ENCODE data around the gene RAB8B. TPM values are rescaled to one million over a fixed set of nuclear protein-coding genes. Genes with fewer than 3 reads are reported as not detected.
"Not testable (repeated sequence)": the region's sequence is repeated elsewhere in the genome, so short reads cannot be mapped to it uniquely, and the experiment has no call there.

RAB8B gene
- total RNA-seq, 1 donor from 2014 or later = 135 TPM

DNA sequence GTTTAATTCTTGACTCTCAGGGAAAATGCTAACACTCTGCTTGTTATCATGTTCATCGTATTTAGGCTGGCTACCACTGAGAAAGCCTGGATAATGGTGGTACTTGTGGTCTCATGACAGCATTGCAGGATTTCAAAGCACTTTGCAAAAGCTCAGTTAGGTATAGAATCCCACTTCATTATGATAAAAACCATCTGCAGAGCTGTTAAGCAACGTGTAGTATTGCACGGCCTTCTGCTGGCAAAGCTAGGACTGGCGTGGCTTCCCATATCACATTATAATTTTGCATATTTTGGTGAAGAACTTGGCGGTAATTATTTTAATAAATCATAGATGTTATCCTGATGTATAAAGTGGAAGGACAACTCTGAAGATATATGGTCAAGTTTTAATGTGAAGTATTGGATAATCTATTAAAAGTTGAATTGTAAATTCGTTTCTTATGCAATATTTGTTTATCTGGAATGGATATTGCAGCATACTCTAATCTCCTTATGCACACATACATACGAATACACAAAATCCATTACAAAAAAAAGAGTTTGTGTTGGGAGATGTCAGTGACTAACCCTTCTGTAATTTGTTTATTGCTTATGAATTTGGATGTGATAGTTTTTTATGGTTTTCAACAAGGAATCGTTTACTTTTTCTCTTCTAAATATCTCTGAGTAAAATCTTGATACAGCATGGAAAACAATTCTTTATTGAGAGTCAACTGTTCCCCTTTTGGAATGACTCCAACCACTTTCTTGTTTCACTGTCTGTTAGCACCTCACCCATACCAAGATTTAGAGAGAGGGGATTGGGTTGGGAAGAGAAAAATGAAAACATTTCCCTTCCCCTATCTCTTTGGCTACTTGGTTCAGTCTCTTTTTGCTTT lies 9.2 kb downstream of the RAB8B start:
- Mint-ChIP-seq H3K27me3 (ENCODE audit: insufficient read depth) (no peaks in the 10 kb centered on the region), H3K27ac (peak overlapping the region; percentile 53), H3K36me3 (ENCODE audit: low read depth) (peaks cover 44% of the 10 kb centered on the region), H3K4me3 (no peak overlapping the region), H3K9me3 (no peaks in the 10 kb centered on the region), H3K4me1 (ENCODE audit: low read depth) (peaks cover 82% of the 10 kb centered on the region)
- DNase-seq (ENCODE audit: low spot score) = no peak
- intact Hi-C loops (cut with micrococcal nuclease) = loop anchor here (1.0 to 10.0 kb wide), 3 partner anchors 14 to 1046 kb away; no protein-coding TSS in a partner anchor

DNA sequence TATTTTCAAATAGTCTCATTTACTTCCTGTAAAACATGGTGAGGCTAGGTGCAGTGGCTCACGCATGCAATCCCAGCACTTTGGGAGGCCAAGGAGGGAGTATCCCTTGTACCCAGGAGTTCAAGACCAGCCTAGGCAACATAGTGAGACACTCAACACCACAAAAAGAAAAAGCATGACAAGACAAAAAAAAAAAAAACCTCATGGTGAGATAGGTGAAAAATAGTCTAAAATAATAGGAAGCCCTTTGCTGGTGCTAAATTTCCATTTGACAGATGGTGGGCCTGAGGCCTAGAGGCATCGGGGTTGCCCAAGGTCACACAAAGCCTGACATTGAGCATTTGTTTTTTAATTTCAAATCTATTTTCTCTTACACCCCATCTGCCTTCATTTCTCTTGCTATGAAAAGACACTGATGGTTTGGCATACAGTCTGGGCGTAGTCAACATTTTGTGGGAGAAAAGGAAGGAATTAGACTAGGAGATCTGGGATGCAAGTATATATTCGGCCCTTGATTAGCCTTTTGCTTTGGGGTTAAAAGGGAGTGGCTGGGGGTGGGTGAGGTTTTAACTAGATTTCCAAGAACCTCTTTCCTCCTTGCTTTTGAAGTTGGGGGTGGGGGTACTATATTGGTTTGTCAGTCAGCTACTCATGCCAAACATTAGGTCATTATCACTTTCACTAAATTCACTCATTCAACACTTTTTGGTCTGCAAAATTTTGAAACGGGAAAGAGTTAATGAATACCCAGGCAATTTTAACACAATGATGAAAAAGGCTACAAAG lies 11.3 kb downstream of the RAB8B start:
- peak overlapping the region; percentile 34 for H3K4me3 Mint-ChIP-seq
- intact Hi-C loops (cut with micrococcal nuclease) = loop anchor here (1.0 kb wide), 1 partner anchor 8 kb away; no protein-coding TSS in a partner anchor

GRCh38 chr15:63202861-63203260 lies 13.5 kb downstream of the RAB8B start:
- no peak for DNase-seq (ENCODE audit: low spot score)
- Mint-ChIP-seq H3K9me3 (no peaks in the 10 kb centered on the region), H3K4me3 (no peak overlapping the region), H3K27me3 (ENCODE audit: insufficient read depth) (no peaks in the 10 kb centered on the region), H3K27ac (no peak overlapping the region), H3K36me3 (ENCODE audit: low read depth) (peaks cover 49% of the 10 kb centered on the region), H3K4me1 (ENCODE audit: low read depth) (peaks cover 75% of the 10 kb centered on the region)
- intact Hi-C loops (cut with micrococcal nuclease) = loop anchor here (1.0 kb wide), 1 partner anchor 9 kb away; no protein-coding TSS in a partner anchor

More for the DNA sequence above, 11.3 kb downstream of the RAB8B start:
- DNase-seq (ENCODE audit: low spot score) = no peak
- no peaks in the 10 kb centered on the region for H3K27me3 Mint-ChIP-seq (ENCODE audit: insufficient read depth)
- H3K36me3 Mint-ChIP-seq (ENCODE audit: low read depth) = peaks cover 39% of the 10 kb centered on the region
- peaks cover 74% of the 10 kb centered on the region for H3K4me1 Mint-ChIP-seq (ENCODE audit: low read depth)
- H3K9me3 Mint-ChIP-seq = no peaks in the 10 kb centered on the region
- H3K27ac Mint-ChIP-seq = peak overlapping the region; percentile 51

GRCh38 chr15:63203451-63204090 lies 14.2 kb downstream of the RAB8B start:
- H3K27ac Mint-ChIP-seq = peak overlapping the region; percentile 2
- H3K4me1 Mint-ChIP-seq (ENCODE audit: low read depth) = peaks cover 77% of the 10 kb centered on the region
- H3K9me3 Mint-ChIP-seq = no peaks in the 10 kb centered on the region
- H3K36me3 Mint-ChIP-seq (ENCODE audit: low read depth) = peaks cover 50% of the 10 kb centered on the region
- intact Hi-C loops (cut with micrococcal nuclease) = loop anchor here (1.0 kb wide), 1 partner anchor 9 kb away; no protein-coding TSS in a partner anchor
- no peak for DNase-seq (ENCODE audit: low spot score)
- no peak overlapping the region for H3K4me3 Mint-ChIP-seq
- H3K27me3 Mint-ChIP-seq (ENCODE audit: insufficient read depth) = no peaks in the 10 kb centered on the region

DNA sequence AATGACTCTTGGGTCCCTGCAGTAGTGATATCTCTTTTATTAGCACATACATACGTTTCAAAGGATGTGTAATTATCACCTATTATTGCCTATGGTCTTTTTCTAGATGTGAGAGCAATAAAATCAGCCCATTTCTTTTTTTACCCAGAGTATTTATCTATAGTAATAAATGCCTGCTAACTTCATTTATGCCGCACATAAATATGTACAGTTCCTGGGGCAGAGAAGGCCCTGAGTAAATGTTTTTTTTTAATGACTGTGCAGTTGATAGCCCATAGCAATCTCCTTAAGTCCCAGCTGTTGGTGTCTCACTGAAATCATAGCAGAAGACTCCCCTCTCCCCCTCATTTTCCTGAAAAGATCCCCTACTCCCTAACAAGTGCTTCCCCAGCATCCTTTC lies 16.7 kb downstream of the RAB8B start:
- Mint-ChIP-seq H3K27ac (no peak overlapping the region), H3K4me3 (no peak overlapping the region), H3K9me3 (no peaks in the 10 kb centered on the region), H3K4me1 (ENCODE audit: low read depth) (peaks cover 68% of the 10 kb centered on the region), H3K27me3 (ENCODE audit: insufficient read depth) (no peaks in the 10 kb centered on the region), H3K36me3 (ENCODE audit: low read depth) (peaks cover 40% of the 10 kb centered on the region)
- no peak for DNase-seq (ENCODE audit: low spot score)
- intact Hi-C loops (cut with micrococcal nuclease) = no loop called here

DNA sequence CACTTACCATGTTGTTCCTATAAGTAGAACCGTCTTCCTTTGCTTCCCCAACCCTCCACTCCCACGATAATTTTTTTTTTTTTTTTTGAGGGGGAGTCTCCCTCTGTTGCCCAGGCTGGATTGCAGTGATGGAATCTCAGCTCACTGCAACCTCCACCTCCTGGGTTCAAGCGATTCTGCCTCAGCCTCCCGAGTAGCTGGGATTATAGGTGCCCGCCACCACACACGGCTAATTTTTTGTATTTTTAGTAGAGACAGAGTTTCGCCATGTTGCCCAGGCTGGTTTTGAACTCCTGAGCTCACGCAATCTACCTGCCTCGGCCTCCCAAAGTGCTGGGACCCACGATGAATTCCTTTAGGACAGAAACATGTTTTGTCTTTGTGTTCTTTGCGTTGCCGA lies 19.4 kb downstream of the RAB8B start:
- H3K9me3 Mint-ChIP-seq; intact Hi-C loops (cut with micrococcal nuclease): not testable (repeated sequence)
- peak overlapping the region; percentile 13 for H3K27ac Mint-ChIP-seq

GRCh38 chr15:63210151-63211091 lies 21.0 kb downstream of the RAB8B start:
- no peak for DNase-seq (ENCODE audit: low spot score)
- Mint-ChIP-seq H3K9me3 (no peaks in the 10 kb centered on the region), H3K27ac (peak overlapping the region; percentile 98), H3K27me3 (ENCODE audit: insufficient read depth) (no peaks in the 10 kb centered on the region), H3K4me1 (ENCODE audit: low read depth) (peaks cover 78% of the 10 kb centered on the region), H3K36me3 (ENCODE audit: low read depth) (peaks cover 40% of the 10 kb centered on the region), H3K4me3 (peak overlapping the region; percentile 51)
- intact Hi-C loops (cut with micrococcal nuclease) = loop anchor here (5.0 kb wide), 1 partner anchor 287 kb away; no protein-coding TSS in a partner anchor

More for the DNA sequence above, 19.4 kb downstream of the RAB8B start:
- not testable (repeated sequence) for H3K27me3 Mint-ChIP-seq (ENCODE audit: insufficient read depth); H3K4me3 Mint-ChIP-seq; DNase-seq (ENCODE audit: low spot score)
- Mint-ChIP-seq H3K4me1 (ENCODE audit: low read depth) (peaks cover 71% of the 10 kb centered on the region), H3K36me3 (ENCODE audit: low read depth) (peaks cover 37% of the 10 kb centered on the region)

GRCh38 chr15:63211092-63211490 lies 21.7 kb downstream of the RAB8B start:
- Mint-ChIP-seq H3K4me3 (peak overlapping the region; percentile 51), H3K9me3 (no peaks in the 10 kb centered on the region), H3K36me3 (ENCODE audit: low read depth) (peaks cover 42% of the 10 kb centered on the region), H3K4me1 (ENCODE audit: low read depth) (peaks cover 75% of the 10 kb centered on the region), H3K27ac (peak overlapping the region; percentile 98), H3K27me3 (ENCODE audit: insufficient read depth) (no peaks in the 10 kb centered on the region)
- intact Hi-C loops (cut with micrococcal nuclease) = loop anchor here (5.0 kb wide), 1 partner anchor 286 kb away; no protein-coding TSS in a partner anchor
- DNase-seq (ENCODE audit: low spot score) = no peak

- intact Hi-C loops (cut with micrococcal nuclease) = loop anchor here (5.0 kb wide), 1 partner anchor 286 kb away; no protein-coding TSS in a partner anchor
- H3K27me3 Mint-ChIP-seq (ENCODE audit: insufficient read depth) = no peaks in the 10 kb centered on the region
- H3K4me3 Mint-ChIP-seq = peak overlapping the region; percentile 20
- H3K9me3 Mint-ChIP-seq = no peaks in the 10 kb centered on the region
- peaks cover 75% of the 10 kb centered on the region for H3K4me1 Mint-ChIP-seq (ENCODE audit: low read depth)
- peak overlapping the region; percentile 98 for H3K27ac Mint-ChIP-seq
- peaks cover 38% of the 10 kb centered on the region for H3K36me3 Mint-ChIP-seq (ENCODE audit: low read depth)
- no peak for DNase-seq (ENCODE audit: low spot score)
Measured at GRCh38 chr15:63211549-63211948, 22.1 kb downstream of the RAB8B start.

GRCh38 chr15:63212050-63213004 lies 22.9 kb downstream of the RAB8B start:
- no peak for DNase-seq (ENCODE audit: low spot score)
- H3K4me3 Mint-ChIP-seq = peak overlapping the region; percentile 79
- H3K36me3 Mint-ChIP-seq (ENCODE audit: low read depth) = peaks cover 30% of the 10 kb centered on the region

More at GRCh38 chr15:63212050-63213004, 22.9 kb downstream of the RAB8B start:
- Mint-ChIP-seq H3K27ac (peak overlapping the region; percentile 98), H3K4me1 (ENCODE audit: low read depth) (peaks cover 68% of the 10 kb centered on the region), H3K9me3 (no peaks in the 10 kb centered on the region), H3K27me3 (ENCODE audit: insufficient read depth) (no peaks in the 10 kb centered on the region)
- intact Hi-C loops (cut with micrococcal nuclease) = loop anchor here (1.0 to 5.0 kb wide), 9 partner anchors 9 to 285 kb away; partner anchors contain the start of gene RPS27L

Measured in activated T-helper 1 cell treated with anti-CD3 and anti-CD28 coated beads, Interleukin-12 subunit alpha, Interleukin-12 subunit beta, Interleukin-2, Interleukin-4 antibody, amounts not matched to agents 30 ng/mL and 10 ng/mL and 1 ng/mL, durations not matched to agents 14 hours and 24 hours and 36 hours (primary cell).